Peyer's patch (tissue), 4 donors: ENCODE data around the gene VPS9D1. TPM values are rescaled to one million over a fixed set of nuclear protein-coding genes. Genes with fewer than 3 reads are reported as not detected.
A peak's percentile ranks its signal among the peaks of the same experiment; 100 is the strongest.

ENCODE experiments used
- DNase-seq, 3 donors: peaks; one replicate each; pipeline ENCODE4 v3.0.0-alpha.2; 2017 to 2019
- H3K27ac ChIP-seq, 4 donors: fragments of 200-600 bp; sonication (generic); one replicate each; pipeline ENCODE4 v1.5.1; 2016 to 2019
- H3K27me3 ChIP-seq, 2 donors: fragments of 200-600 bp; sonication (generic); one replicate each; pipeline ENCODE4 v1.5.1; 2019
- H3K36me3 ChIP-seq, 3 donors: fragments of 200-600 bp; sonication (generic); one replicate each; pipeline ENCODE4 v1.5.1; 2016 to 2019
- H3K4me1 ChIP-seq, 4 donors: fragments of 200-600 bp; sonication (generic); one replicate each; pipeline ENCODE4 v1.5.1; 2016 to 2019
- H3K4me3 ChIP-seq, 4 donors: fragments of 200-600 bp; sonication (generic); 1 replicate in 3 of 4; 2 replicates in 1 of 4; pipeline ENCODE4 v1.5.1; 2016 to 2019; ENCODE audit warnings: mild to moderate bottlenecking in 1 of 4
- H3K9me3 ChIP-seq, 4 donors: fragments of 200-600 bp; sonication (generic); one replicate each; pipeline ENCODE4 v1.5.1; 2016 to 2019; ENCODE audit warnings: mild to moderate bottlenecking in 1 of 4
- POLR2A ChIP-seq, 2 donors: fragments of 450-650 bp; IDR thresholded peaks; one replicate each; pipeline ENCODE4 v1.5.1; 2017; ENCODE audit warnings: antibody characterized with exemption in 2 of 2, mild to moderate bottlenecking in 2 of 2, moderate library complexity in 2 of 2
- total RNA-seq, 4 donors: library from RNA; depleted of rRNA; stranded (reverse); fragments of >200 nt; gene quantifications; one replicate each; pipeline ENCODE4 v1.1.0, GENCODE V29; 2016
- TF ChIP-seq, protein P1 (sequence below), 6 experiments: fragments of 450-650 bp in 4 of 6; fragments of 200-600 bp in 2 of 6; sonication (generic) in 1 of 6; IDR thresholded peaks; one replicate each; pipeline ENCODE4 v1.5.1; 2017 to 2019; ENCODE audit warnings: antibody characterized with exemption in 6 of 6, mild to moderate bottlenecking in 3 of 6, moderate library complexity in 1 of 6

The VPS9D1 gene, protein sequence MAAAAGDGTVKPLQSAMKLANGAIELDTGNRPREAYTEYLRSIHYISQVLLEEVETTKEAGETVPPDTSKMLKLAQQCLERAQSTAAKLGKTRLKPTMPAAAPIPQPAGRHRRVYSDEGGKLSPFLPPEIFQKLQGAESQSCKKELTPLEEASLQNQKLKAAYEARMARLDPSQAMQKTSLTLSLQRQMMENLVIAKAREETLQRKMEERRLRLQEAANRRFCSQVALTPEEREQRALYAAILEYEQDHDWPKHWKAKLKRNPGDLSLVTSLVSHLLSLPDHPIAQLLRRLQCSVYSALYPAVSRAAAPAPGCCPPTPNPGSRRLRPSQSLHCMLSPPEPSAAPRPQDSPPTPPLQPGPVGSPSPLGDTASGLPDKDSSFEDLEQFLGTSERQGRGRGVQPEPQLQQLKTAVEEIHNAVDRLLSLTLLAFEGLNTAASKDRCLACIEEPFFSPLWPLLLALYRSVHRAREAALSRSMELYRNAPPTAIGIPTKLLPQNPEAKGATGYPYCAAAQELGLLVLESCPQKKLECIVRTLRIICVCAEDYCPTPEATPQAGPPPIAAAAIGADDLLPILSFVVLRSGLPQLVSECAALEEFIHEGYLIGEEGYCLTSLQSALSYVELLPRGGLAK
- total RNA-seq: 10 to 100 TPM; 14.9 to 45.9 (median 27.9) TPM

DNA sequence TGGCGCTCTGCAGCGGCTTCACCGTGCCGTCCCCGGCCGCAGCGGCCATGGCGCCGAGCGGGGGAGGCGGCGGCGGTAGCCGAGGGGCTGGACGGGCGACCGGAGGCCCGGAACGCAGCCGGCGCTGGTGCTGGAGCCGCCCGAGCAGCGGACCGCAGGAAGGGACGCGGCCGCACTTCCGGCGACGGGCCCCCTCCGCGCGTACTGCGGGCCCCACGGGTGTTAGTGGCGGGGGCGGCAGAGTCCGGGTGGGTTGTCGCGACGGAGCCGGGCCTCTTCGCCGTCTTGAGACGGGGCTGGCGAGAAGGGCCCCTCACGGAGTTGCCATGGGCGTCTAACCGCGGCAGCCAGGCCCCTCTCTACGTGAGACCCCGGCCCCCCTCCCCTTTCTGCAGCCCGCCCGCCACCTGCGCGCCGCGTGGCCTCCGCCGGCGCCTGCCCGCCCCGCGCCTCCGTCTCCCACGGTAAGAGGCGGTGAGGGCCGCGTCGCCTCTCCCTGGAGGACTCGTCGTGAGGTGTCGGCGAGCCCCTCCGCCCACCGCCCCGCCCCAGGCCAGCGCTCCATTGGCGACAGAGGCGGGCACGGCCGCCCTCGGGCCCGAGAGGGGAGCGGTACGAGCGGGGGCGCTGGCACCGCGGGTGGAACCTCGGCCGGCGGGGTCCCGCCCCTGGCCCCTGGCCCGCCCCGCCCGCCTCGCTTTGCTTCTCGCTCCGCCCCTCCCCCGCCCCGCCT, at the start of gene VPS9D1, which contains the start of gene ZNF276:
Gene VPS9D1, minus strand, starts transcription at position 86 of the 733 bp plus-strand sequence. Its CDS starts 37 bp downstream, at position 49.
Gene ZNF276, plus strand, starts transcription at position 725 of the 733 bp plus-strand sequence. CDS start 104 bp downstream, outside the sequence.
- DNase-seq: peak; percentile 83 to 93 (median 92)
- H3K4me1 ChIP-seq: peaks cover 13 to 40% (median 23%) of the 10 kb centered on the region in 4 donors
- peak within 1 kb of the TSS; percentile 82 to 98 (median 94) for H3K4me3 ChIP-seq
- no peaks in the 10 kb centered on the region for H3K27me3 ChIP-seq
- peaks cover 0 to 30% (median 0%) of the 10 kb centered on the region in 3 donors for H3K36me3 ChIP-seq
- H3K27ac ChIP-seq: peak within 1 kb of the TSS; percentile 98 to 99 (median 98)
- TF ChIP-seq, protein P1, sequence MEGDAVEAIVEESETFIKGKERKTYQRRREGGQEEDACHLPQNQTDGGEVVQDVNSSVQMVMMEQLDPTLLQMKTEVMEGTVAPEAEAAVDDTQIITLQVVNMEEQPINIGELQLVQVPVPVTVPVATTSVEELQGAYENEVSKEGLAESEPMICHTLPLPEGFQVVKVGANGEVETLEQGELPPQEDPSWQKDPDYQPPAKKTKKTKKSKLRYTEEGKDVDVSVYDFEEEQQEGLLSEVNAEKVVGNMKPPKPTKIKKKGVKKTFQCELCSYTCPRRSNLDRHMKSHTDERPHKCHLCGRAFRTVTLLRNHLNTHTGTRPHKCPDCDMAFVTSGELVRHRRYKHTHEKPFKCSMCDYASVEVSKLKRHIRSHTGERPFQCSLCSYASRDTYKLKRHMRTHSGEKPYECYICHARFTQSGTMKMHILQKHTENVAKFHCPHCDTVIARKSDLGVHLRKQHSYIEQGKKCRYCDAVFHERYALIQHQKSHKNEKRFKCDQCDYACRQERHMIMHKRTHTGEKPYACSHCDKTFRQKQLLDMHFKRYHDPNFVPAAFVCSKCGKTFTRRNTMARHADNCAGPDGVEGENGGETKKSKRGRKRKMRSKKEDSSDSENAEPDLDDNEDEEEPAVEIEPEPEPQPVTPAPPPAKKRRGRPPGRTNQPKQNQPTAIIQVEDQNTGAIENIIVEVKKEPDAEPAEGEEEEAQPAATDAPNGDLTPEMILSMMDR (IDR thresholded peaks at IDR 0.05): no peak
- TF ChIP-seq POLR2A (IDR thresholded peaks at IDR 0.05): peak; percentile 11 to 15
- no peaks in the 10 kb centered on the region for H3K9me3 ChIP-seq

DNA sequence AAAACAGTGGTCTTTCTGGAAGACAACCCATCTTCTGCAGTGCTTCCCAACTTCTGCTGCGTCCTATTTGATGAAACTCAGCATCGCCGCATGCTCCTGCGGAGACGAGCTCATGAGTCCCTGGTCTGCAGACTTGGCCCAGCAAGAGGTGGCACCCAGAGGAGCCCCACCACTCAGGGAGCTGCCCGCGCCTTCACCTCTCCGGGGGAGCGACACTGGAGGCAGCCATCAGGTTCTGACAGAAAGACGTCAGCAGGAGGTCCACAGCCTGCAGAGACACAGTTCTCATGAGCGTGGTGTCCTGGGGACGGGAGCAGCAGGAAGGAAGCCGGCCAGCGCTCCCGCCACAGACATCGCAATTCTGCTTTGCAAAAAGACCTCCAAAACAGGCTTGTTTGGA, 49.7 kb upstream of the VPS9D1 start:
- Histone ChIP-seq H3K4me3 (no peak overlapping the region), H3K36me3 (no peaks in the 10 kb centered on the region), H3K9me3 (no peaks in the 10 kb centered on the region), H3K27me3 (no peaks in the 10 kb centered on the region), H3K27ac (no peak overlapping the region), H3K4me1 (peaks cover 2 to 4% (median 3%) of the 10 kb centered on the region in 4 donors)
- no peak for DNase-seq
- TF ChIP-seq, protein P1 (IDR thresholded peaks at IDR 0.05): no peak
- no peak for TF ChIP-seq POLR2A (IDR thresholded peaks at IDR 0.05)

DNA sequence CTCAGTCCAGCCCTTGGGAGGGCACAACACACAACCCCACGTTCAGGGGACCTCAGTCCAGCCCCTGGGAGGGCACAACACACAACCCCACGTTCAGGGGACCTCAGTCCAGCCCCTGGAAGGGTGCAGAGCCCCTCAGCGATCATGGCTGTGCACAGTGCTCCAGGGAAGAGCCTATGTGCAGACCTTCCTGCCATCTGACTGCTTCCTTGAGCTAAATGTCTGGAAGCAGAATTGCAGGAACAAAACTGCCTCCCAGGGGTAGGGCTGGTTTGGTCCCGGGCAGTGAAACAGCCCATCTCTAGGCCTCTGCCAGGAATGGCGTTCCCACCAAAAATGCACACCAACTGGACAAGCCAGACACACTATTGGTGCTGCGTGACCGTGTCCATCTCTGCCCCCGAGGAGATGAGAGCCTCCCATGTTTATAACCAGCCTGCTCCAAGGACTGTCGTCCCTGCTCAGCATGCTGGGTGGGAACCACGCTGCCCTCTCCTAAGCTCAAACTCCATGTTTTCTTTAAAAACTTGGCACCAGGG, 44.7 kb upstream of the VPS9D1 start:
- DNase-seq: peak in 1 of 3 donors; percentile 57
- no peak for TF ChIP-seq POLR2A (IDR thresholded peaks at IDR 0.05)
- TF ChIP-seq, protein P1 (IDR thresholded peaks at IDR 0.05): no peak
- peak overlapping the region; percentile 34 to 67 (median 38) for H3K4me3 ChIP-seq
- H3K27me3 ChIP-seq: no peaks in the 10 kb centered on the region
- H3K36me3 ChIP-seq: no peaks in the 10 kb centered on the region
- no peaks in the 10 kb centered on the region for H3K9me3 ChIP-seq
- peaks cover 5 to 24% (median 16%) of the 10 kb centered on the region in 4 donors for H3K4me1 ChIP-seq
- peak overlapping the region; percentile 79 to 98 (median 88) for H3K27ac ChIP-seq

DNA sequence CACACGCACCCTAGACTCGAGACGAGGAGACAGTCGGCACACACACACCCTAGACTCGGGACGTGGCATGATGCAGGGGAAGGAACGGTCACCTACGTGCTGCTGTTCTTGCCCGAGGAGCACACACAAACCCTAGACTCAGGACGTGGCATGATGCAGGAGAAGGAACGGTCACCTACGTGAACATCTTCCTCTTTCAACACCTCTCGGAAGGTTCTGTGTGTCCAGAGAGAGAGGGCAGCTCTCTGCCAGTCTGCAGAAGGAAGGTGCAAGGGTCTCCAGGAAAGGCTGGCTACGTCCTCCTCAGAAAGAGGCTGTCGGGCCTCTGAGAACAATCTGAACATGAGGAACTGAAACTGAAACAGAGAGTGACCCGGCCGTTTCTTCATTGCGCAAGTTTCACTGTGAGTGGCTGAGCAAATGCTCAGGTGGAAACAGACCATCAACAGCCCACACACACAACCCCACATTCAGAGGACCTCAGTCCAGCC, 44.1 kb upstream of the VPS9D1 start:
- peak; percentile 79 to 95 (median 86) for DNase-seq
- Histone ChIP-seq H3K27ac (peak overlapping the region; percentile 79 to 98 (median 88)), H3K4me1 (peaks cover 5 to 31% (median 16%) of the 10 kb centered on the region in 4 donors), H3K4me3 (peak overlapping the region; percentile 34 to 67 (median 38)), H3K36me3 (no peaks in the 10 kb centered on the region), H3K27me3 (no peaks in the 10 kb centered on the region), H3K9me3 (no peaks in the 10 kb centered on the region)
- TF ChIP-seq, protein P1 (IDR thresholded peaks at IDR 0.05): no peak
- peak; percentile 89 to 93 for TF ChIP-seq POLR2A (IDR thresholded peaks at IDR 0.05)
